ENCODE measurements around the gene NT5M. TPM values are rescaled to one million over a fixed set of nuclear protein-coding genes. Genes with fewer than 3 reads are reported as not detected.

The NT5M gene
- total RNA-seq, 1 experiment from 2014 or later, result 5.5 TPM

DNA sequence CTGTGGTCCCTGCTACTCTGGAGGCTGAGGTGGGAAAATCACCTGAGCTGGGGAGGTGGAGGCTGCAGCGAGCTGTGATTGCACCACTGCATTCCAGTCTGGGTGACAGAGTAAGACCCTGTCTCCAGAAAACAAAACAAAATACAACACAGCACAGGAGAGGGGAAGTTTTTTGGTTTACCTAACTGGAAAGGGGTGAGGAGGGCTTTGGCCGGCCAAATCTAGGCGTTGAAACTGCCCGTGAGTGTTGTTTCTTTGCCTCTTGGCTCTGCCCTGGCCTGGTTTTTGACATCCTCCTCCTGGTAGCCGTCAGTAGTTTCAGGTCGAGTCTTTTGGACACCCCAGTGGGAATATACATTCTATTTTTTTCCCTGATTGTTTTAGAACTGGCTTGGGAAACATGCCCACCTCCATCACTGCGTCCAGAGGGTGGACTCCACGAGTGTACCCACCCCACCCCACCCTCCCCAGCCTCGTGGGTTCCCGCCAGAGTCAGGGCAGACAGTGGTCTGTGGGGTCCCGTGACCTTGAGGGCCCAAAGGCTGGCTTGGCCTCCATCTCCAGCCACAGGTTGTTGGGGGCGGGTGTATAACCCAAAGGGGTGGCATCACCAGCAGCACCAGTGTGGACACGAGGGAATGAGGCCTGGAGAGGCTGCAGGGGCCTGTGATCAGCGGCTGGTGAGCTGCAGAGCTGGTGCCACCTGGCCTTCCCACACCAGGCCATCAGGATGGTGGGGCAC lies 42.7 kb downstream of the NT5M start:
- no peak overlapping the region for H3K27ac Mint-ChIP-seq (ENCODE audit: low read depth, unreplicated experiment)
- CTCF ChIA-PET, result interaction anchor here (1.0 to 3.1 kb wide), 4 partner anchors 9 to 307 kb away, joined by 3 to 14 read pairs (median 7); no protein-coding TSS in a partner anchor
- intact Hi-C loops (cut with micrococcal nuclease), result no loop called here

DNA sequence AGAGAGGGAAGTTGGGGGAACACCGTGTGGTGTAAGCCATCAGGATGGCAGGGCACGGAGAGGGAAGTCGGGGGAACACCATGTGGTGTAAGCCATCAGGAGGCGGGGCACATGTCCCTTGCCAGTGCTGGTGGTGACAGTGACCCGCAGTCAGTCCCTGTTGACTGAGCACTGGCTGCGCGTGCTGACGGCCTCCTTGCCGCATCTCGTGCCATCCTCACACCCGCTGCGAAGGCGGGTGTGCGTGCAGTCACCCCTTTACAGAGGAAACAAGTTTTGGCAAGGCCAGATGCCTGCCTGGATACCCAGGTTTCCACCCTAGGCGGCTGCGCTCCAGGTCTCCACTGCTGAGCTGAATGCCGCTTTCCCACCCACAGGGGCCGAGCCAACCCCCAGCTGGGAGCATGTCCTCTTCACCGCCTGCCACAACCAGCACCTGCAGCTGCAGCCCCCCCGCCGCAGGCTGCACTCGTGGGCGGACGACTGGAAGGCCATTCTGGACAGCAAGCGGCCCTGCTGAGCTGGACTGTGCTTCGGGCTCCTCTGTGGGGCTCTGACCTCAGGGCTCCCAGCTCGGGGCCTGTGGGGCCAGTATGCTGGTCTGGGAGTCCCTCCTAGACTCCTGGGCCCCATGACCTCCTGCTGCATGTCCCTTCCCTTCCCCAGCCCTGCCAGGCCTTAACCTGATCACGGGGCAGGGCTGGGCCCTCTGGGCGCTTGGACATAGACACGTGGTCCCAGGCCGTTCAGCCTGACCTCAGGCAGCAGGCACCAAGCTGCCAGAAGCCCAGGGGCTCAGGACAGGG lies 43.5 kb downstream of the NT5M start:
- H3K4me3 Mint-ChIP-seq (ENCODE audit: unreplicated experiment), result no peak overlapping the region
- H3K4me1 Mint-ChIP-seq (ENCODE audit: insufficient read depth, unreplicated experiment), result no peaks in the 10 kb centered on the region
- no peaks in the 10 kb centered on the region for H3K9me3 Mint-ChIP-seq (ENCODE audit: unreplicated experiment)
- intact Hi-C loops (cut with micrococcal nuclease), result no loop called here
- no peak for DNase-seq (ENCODE audit: unreplicated experiment)
- no TSS peak for BruUV-seq (replicated peaks)
- no peaks in the 10 kb centered on the region for H3K27me3 Mint-ChIP-seq (ENCODE audit: insufficient read depth, unreplicated experiment)
- TF ChIP-seq, protein P1, sequence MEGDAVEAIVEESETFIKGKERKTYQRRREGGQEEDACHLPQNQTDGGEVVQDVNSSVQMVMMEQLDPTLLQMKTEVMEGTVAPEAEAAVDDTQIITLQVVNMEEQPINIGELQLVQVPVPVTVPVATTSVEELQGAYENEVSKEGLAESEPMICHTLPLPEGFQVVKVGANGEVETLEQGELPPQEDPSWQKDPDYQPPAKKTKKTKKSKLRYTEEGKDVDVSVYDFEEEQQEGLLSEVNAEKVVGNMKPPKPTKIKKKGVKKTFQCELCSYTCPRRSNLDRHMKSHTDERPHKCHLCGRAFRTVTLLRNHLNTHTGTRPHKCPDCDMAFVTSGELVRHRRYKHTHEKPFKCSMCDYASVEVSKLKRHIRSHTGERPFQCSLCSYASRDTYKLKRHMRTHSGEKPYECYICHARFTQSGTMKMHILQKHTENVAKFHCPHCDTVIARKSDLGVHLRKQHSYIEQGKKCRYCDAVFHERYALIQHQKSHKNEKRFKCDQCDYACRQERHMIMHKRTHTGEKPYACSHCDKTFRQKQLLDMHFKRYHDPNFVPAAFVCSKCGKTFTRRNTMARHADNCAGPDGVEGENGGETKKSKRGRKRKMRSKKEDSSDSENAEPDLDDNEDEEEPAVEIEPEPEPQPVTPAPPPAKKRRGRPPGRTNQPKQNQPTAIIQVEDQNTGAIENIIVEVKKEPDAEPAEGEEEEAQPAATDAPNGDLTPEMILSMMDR (IDR thresholded peaks at IDR 0.05; ENCODE audit: unreplicated experiment), result no peak
- ChIA-PET CTCF (interaction anchor here (0.7 to 4.1 kb wide), 4 partner anchors 8 to 295 kb away, joined by 3 to 22 read pairs (median 8); no protein-coding TSS in a partner anchor), POLR2A (no interaction called here)
- no peaks in the 10 kb centered on the region for H3K36me3 Mint-ChIP-seq (ENCODE audit: insufficient read depth, unreplicated experiment)
- H3K27ac Mint-ChIP-seq (ENCODE audit: low read depth, unreplicated experiment), result no peak overlapping the region

More for the DNA sequence above, 42.7 kb downstream of the NT5M start:
- no TSS peak for BruUV-seq (replicated peaks)
- TF ChIP-seq, protein P1 (IDR thresholded peaks at IDR 0.05; ENCODE audit: unreplicated experiment), result no peak
- H3K36me3 Mint-ChIP-seq (ENCODE audit: insufficient read depth, unreplicated experiment), result no peaks in the 10 kb centered on the region
- H3K4me3 Mint-ChIP-seq (ENCODE audit: unreplicated experiment), result no peak overlapping the region
- DNase-seq (ENCODE audit: unreplicated experiment), result no peak
- no peaks in the 10 kb centered on the region for H3K9me3 Mint-ChIP-seq (ENCODE audit: unreplicated experiment)
- H3K4me1 Mint-ChIP-seq (ENCODE audit: insufficient read depth, unreplicated experiment), result no peaks in the 10 kb centered on the region
- no peaks in the 10 kb centered on the region for H3K27me3 Mint-ChIP-seq (ENCODE audit: insufficient read depth, unreplicated experiment)
- POLR2A ChIA-PET, result no interaction called here

DNA sequence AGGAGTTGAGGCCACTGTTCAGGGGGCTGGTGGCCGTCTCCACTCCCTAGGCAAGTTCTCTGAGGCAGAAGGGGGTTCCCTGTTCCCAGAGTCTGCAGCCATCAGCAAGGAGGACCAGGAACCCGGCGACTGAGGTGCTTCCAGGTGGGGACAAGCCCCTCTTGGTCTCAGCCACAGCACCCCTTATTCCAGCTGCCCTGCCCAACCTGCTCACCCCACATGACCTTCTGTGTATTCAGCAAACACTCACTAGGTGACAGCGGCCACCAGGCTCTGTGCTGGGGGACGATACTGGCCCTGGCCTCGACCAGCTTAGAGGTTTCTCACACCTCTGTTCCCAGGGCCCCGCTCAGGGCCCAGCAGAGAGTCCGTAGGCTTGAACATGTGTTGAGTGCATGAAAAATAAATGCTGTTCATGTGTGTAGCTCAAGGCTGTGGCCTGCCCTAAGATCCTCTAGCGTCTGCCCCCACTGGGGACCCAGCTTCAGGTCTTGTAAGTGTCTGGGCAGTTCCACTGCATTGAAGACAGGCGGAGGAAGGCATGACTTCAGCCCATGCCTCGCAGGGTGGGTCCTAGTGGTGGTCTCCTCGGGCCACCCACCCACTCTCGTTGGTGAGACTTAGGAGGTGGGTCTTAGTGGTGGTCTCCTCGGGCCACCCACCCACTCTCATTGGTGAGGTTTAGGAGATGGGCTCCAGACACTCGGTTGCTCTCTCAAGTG lies 44.2 kb downstream of the NT5M start:
- POLR2A ChIA-PET, result no interaction called here
- CTCF ChIA-PET, result interaction anchor here (1.0 to 4.1 kb wide), 4 partner anchors 9 to 294 kb away, joined by 3 to 22 read pairs (median 5); no protein-coding TSS in a partner anchor

More for the DNA sequence above, 44.2 kb downstream of the NT5M start:
- Mint-ChIP-seq H3K27ac (ENCODE audit: low read depth, unreplicated experiment) (no peak overlapping the region), H3K27me3 (ENCODE audit: insufficient read depth, unreplicated experiment) (no peaks in the 10 kb centered on the region), H3K4me3 (ENCODE audit: unreplicated experiment) (no peak overlapping the region), H3K4me1 (ENCODE audit: insufficient read depth, unreplicated experiment) (no peaks in the 10 kb centered on the region), H3K36me3 (ENCODE audit: insufficient read depth, unreplicated experiment) (no peaks in the 10 kb centered on the region), H3K9me3 (ENCODE audit: unreplicated experiment) (no peaks in the 10 kb centered on the region)
- TF ChIP-seq, protein P1 (IDR thresholded peaks at IDR 0.05; ENCODE audit: unreplicated experiment), result no peak
- no TSS peak for BruUV-seq (replicated peaks)
- intact Hi-C loops (cut with micrococcal nuclease), result no loop called here
- DNase-seq (ENCODE audit: unreplicated experiment), result no peak

All from MCF 10A (cell line).